Peyer's patch (tissue), 4 donors: ENCODE results near the gene MAT1A.
"Not testable (repeated sequence)": the region's sequence is repeated elsewhere in the genome, so short reads cannot be mapped to it uniquely, and the experiment has no call there.

ENCODE experiments used
- POLR2A ChIP-seq, 2 donors: fragments of 450-650 bp; IDR thresholded peaks; one replicate each; pipeline ENCODE4 v1.5.1; 2017; ENCODE audit warnings: antibody characterized with exemption in 2 of 2, mild to moderate bottlenecking in 2 of 2, moderate library complexity in 2 of 2
- TF ChIP-seq, protein P1 (sequence below), 6 experiments: fragments of 450-650 bp in 4 of 6; fragments of 200-600 bp in 2 of 6; sonication (generic) in 1 of 6; IDR thresholded peaks; one replicate each; pipeline ENCODE4 v1.5.1; 2017 to 2019; ENCODE audit warnings: antibody characterized with exemption in 6 of 6, mild to moderate bottlenecking in 3 of 6, moderate library complexity in 1 of 6

DNA sequence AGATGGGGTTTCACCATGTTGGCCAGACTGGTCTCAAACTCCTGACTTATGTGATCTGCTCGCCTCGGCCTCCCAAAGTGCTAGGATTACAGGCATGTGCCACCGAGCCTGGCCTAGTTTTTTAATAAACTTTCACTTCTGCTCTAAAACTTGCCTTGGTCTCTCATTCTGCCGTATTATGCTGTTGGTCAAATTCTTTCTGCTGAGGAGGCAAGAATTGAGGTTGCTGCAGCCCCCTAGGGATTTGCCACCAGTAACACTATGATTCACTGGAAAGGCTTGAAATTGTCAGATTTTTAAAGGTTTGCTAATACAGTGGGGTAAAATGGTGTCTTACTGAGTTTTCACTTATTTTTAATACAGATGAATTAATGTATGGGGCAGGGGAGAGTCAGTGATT lies 62.7 kb downstream of the MAT1A start:
- TF ChIP-seq, protein P1, sequence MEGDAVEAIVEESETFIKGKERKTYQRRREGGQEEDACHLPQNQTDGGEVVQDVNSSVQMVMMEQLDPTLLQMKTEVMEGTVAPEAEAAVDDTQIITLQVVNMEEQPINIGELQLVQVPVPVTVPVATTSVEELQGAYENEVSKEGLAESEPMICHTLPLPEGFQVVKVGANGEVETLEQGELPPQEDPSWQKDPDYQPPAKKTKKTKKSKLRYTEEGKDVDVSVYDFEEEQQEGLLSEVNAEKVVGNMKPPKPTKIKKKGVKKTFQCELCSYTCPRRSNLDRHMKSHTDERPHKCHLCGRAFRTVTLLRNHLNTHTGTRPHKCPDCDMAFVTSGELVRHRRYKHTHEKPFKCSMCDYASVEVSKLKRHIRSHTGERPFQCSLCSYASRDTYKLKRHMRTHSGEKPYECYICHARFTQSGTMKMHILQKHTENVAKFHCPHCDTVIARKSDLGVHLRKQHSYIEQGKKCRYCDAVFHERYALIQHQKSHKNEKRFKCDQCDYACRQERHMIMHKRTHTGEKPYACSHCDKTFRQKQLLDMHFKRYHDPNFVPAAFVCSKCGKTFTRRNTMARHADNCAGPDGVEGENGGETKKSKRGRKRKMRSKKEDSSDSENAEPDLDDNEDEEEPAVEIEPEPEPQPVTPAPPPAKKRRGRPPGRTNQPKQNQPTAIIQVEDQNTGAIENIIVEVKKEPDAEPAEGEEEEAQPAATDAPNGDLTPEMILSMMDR (IDR thresholded peaks at IDR 0.05): not testable (repeated sequence)
- TF ChIP-seq POLR2A (IDR thresholded peaks at IDR 0.05): not testable (repeated sequence)
